KMS-11 (cell line): ENCODE results near the gene PRELID3B.

Experiments used
- H2AFZ ChIP-seq: fragments of 200-600 bp; sonication (generic); 2 replicates; pipeline ENCODE4 v1.6.1; 2016; ENCODE audit warnings: antibody characterized with exemption, mixed run types, low read depth
- H3K27ac ChIP-seq: fragments of 200-600 bp; sonication (generic); 2 replicates; pipeline ENCODE4 v1.6.1; 2016; ENCODE audit warnings: mild to moderate bottlenecking, mixed run types
- H3K27me3 ChIP-seq: fragments of 200-600 bp; sonication (generic); 2 replicates; pipeline ENCODE4 v1.6.1; 2017; ENCODE audit warnings: mild to moderate bottlenecking, low read depth, mixed run types, moderate library complexity; ENCODE audit not compliant: insufficient read depth
- H3K36me3 ChIP-seq: fragments of 200-600 bp; sonication (generic); 2 replicates; pipeline ENCODE4 v1.6.1; 2017; ENCODE audit warnings: mild to moderate bottlenecking, mixed run types; ENCODE audit not compliant: insufficient read depth
- H3K4me1 ChIP-seq: fragments of 200-600 bp; sonication (generic); 2 replicates; pipeline ENCODE4 v1.6.1; 2016; ENCODE audit warnings: mild to moderate bottlenecking, low read depth, mixed run types; ENCODE audit not compliant: poor library complexity, severe bottlenecking
- H3K4me2 ChIP-seq: fragments of 200-600 bp; sonication (generic); 2 replicates; pipeline ENCODE4 v1.7.0; 2016; ENCODE audit warnings: mild to moderate bottlenecking, mixed run types
- H3K4me3 ChIP-seq: fragments of 200-600 bp; sonication (generic); IDR thresholded peaks from 2 replicates; pipeline ENCODE4 v1.6.1; 2017; ENCODE audit warnings: low read depth, low read length, mixed read lengths; ENCODE audit not compliant: insufficient read depth
- H3K79me2 ChIP-seq: fragments of 200-600 bp; sonication (generic); 2 replicates; pipeline ENCODE4 v1.6.1; 2016; ENCODE audit warnings: low read depth, mixed run types; ENCODE audit not compliant: insufficient read depth
- H3K9ac ChIP-seq: fragments of 200-600 bp; sonication (generic); 2 replicates; pipeline ENCODE4 v1.6.1; 2016; ENCODE audit warnings: mild to moderate bottlenecking, mixed run types
- H4K20me1 ChIP-seq: fragments of 200-600 bp; sonication (generic); 2 replicates; pipeline ENCODE4 v1.6.1; 2016; ENCODE audit warnings: mild to moderate bottlenecking, mixed run types; ENCODE audit not compliant: insufficient read depth
- TF ChIP-seq, protein P1 (sequence below): fragments of 200-600 bp; sonication (generic); conservative IDR thresholded peaks from 2 replicates; pipeline ENCODE4 v1.6.1; 2017; ENCODE audit warnings: low read depth, mild to moderate bottlenecking, antibody characterized with exemption, low read length, moderate library complexity, mixed read lengths

PRELID3B gene

GRCh38 chr20:59023616-59024015, 19.0 kb downstream of the PRELID3B start:
- TF ChIP-seq, protein P1, sequence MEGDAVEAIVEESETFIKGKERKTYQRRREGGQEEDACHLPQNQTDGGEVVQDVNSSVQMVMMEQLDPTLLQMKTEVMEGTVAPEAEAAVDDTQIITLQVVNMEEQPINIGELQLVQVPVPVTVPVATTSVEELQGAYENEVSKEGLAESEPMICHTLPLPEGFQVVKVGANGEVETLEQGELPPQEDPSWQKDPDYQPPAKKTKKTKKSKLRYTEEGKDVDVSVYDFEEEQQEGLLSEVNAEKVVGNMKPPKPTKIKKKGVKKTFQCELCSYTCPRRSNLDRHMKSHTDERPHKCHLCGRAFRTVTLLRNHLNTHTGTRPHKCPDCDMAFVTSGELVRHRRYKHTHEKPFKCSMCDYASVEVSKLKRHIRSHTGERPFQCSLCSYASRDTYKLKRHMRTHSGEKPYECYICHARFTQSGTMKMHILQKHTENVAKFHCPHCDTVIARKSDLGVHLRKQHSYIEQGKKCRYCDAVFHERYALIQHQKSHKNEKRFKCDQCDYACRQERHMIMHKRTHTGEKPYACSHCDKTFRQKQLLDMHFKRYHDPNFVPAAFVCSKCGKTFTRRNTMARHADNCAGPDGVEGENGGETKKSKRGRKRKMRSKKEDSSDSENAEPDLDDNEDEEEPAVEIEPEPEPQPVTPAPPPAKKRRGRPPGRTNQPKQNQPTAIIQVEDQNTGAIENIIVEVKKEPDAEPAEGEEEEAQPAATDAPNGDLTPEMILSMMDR, result no peak
- peaks cover 13% of the 10 kb centered on the region for H3K4me1 ChIP-seq
- H3K4me2 ChIP-seq, result no peak overlapping the region
- no peaks in the 10 kb centered on the region for H3K27me3 ChIP-seq
- H3K27ac ChIP-seq, result no peak overlapping the region
- H3K36me3 ChIP-seq, result peaks cover 6% of the 10 kb centered on the region; the same call in 1 of the 2 replicates
- no peaks in the 10 kb centered on the region for H4K20me1 ChIP-seq
- H3K79me2 ChIP-seq, result peaks cover 30% of the 10 kb centered on the region
- H3K9ac ChIP-seq, result no peak overlapping the region
- no peak overlapping the region for H2AFZ ChIP-seq
- no peak overlapping the region for H3K4me3 ChIP-seq

GRCh38 chr20:59022754-59023153, 19.8 kb downstream of the PRELID3B start:
- H3K4me3 ChIP-seq, result no peak overlapping the region
- H2AFZ ChIP-seq, result no peak overlapping the region
- H3K4me2 ChIP-seq, result no peak overlapping the region
- H3K27ac ChIP-seq, result no peak overlapping the region
- H3K9ac ChIP-seq, result no peak overlapping the region
- H3K79me2 ChIP-seq, result peaks cover 21% of the 10 kb centered on the region
- H3K36me3 ChIP-seq, result no peaks in the 10 kb centered on the region
- no peaks in the 10 kb centered on the region for H3K27me3 ChIP-seq
- H4K20me1 ChIP-seq, result no peaks in the 10 kb centered on the region
- peaks cover 5% of the 10 kb centered on the region for H3K4me1 ChIP-seq
- TF ChIP-seq, protein P1, result no peak

- no peaks in the 10 kb centered on the region for H3K4me1 ChIP-seq
- H3K79me2 ChIP-seq, result peaks cover 6% of the 10 kb centered on the region; the same call in 1 of the 2 replicates
- TF ChIP-seq, protein P1, result no peak
- no peak overlapping the region for H2AFZ ChIP-seq
- no peak overlapping the region for H3K4me2 ChIP-seq
- H4K20me1 ChIP-seq, result no peaks in the 10 kb centered on the region
- H3K27me3 ChIP-seq, result no peaks in the 10 kb centered on the region
- H3K9ac ChIP-seq, result no peak overlapping the region
- H3K4me3 ChIP-seq, result no peak overlapping the region
- no peak overlapping the region for H3K27ac ChIP-seq
- no peaks in the 10 kb centered on the region for H3K36me3 ChIP-seq
Observed at GRCh38 chr20:59020938-59021551, 21.5 kb downstream of the PRELID3B start.

DNA sequence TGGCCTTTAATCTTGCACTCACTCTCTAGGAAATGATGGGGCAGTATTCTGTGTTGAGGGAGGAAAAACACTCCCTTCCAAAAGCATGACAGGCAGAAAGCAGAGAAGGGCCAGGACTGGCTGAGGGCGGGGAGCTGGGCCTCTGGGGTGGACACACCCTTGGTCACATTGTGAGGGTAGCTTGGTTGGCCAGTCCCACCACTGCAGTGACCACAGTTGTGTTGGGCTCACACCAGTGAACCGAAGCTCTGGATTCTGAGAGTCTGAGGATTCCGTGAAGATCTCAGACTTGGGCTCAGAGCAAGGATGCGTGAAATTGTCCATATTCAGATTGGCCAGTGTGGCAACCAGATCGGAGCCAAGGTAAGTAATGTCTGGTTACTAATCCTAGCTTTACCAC, 23.4 kb downstream of the PRELID3B start, which contains the start of gene TUBB1:
Gene TUBB1, plus strand, starts transcription at position 213 of the 400 bp plus-strand sequence. Its CDS starts 94 bp downstream, at position 307.
- Histone ChIP-seq H3K79me2 (no peaks in the 10 kb centered on the region), H3K4me1 (no peaks in the 10 kb centered on the region), H3K27ac (no peak within 1 kb of the TSS), H3K4me3 (no peak within 1 kb of the TSS), H3K27me3 (no peaks in the 10 kb centered on the region), H3K9ac (no peak within 1 kb of the TSS), H4K20me1 (no peaks in the 10 kb centered on the region), H3K36me3 (no peaks in the 10 kb centered on the region), H3K4me2 (no peak within 1 kb of the TSS), H2AFZ (no peak within 1 kb of the TSS)
- TF ChIP-seq, protein P1, result no peak
